NOMO-1 treated with dmso at 0.1 percent for 144 hours (cell line): ENCODE data around the gene LRRC7.

Experiments used
- DNase-seq: peaks from one replicate; lab custom pipeline; 2025; ENCODE audit not compliant: unreplicated experiment; lab: John Stamatoyannopoulos, UW

Gene LRRC7

GRCh38 chr1:70084314-70084915 is 516.7 kb downstream of the LRRC7 start:
- DNase-seq, result no peak

- no peak for DNase-seq
These were observed 517.8 kb downstream of the LRRC7 start for GRCh38 chr1:70085521-70085920.

- DNase-seq, result no peak
These were observed 519.2 kb downstream of the LRRC7 start for GRCh38 chr1:70086897-70087296.

- DNase-seq, result no peak
These were observed 522.4 kb downstream of the LRRC7 start for GRCh38 chr1:70090141-70090540.

- no peak for DNase-seq
These were observed 523.2 kb downstream of the LRRC7 start for GRCh38 chr1:70090875-70091274.

GRCh38 chr1:70091811-70092210 is 524.1 kb downstream of the LRRC7 start:
- DNase-seq, result no peak

- DNase-seq, result no peak
These were observed 524.8 kb downstream of the LRRC7 start for GRCh38 chr1:70092526-70092925.

- no peak for DNase-seq
These were observed 525.7 kb downstream of the LRRC7 start for GRCh38 chr1:70093250-70093975.

- no peak for DNase-seq
These were observed 533.5 kb downstream of the LRRC7 start for GRCh38 chr1:70101231-70101630.

GRCh38 chr1:70101774-70102173 is 534.1 kb downstream of the LRRC7 start:
- DNase-seq, result no peak

- DNase-seq, result no peak
These were observed 536.0 kb downstream of the LRRC7 start for GRCh38 chr1:70103770-70104169.

- DNase-seq, result no peak
These were observed 541.5 kb downstream of the LRRC7 start for GRCh38 chr1:70109241-70109640.

- DNase-seq, result no peak
These were observed 545.1 kb downstream of the LRRC7 start for GRCh38 chr1:70112838-70113237.

GRCh38 chr1:70115315-70115714 is 547.6 kb downstream of the LRRC7 start:
- DNase-seq, result no peak

GRCh38 chr1:70117046-70117445 is 549.3 kb downstream of the LRRC7 start:
- no peak for DNase-seq

- DNase-seq, result no peak
These were observed 566.4 kb downstream of the LRRC7 start for GRCh38 chr1:70134148-70134547.

GRCh38 chr1:70140343-70140742 is 572.6 kb downstream of the LRRC7 start:
- no peak for DNase-seq

GRCh38 chr1:70140894-70141293 is 573.2 kb downstream of the LRRC7 start:
- DNase-seq, result no peak

GRCh38 chr1:70142075-70142474 is 574.4 kb downstream of the LRRC7 start:
- DNase-seq, result no peak

- no peak for DNase-seq
These were observed 575.4 kb downstream of the LRRC7 start for GRCh38 chr1:70143048-70143659.

- DNase-seq, result no peak
These were observed 578.8 kb downstream of the LRRC7 start for GRCh38 chr1:70146488-70146887.

- no peak for DNase-seq
These were observed 582.7 kb downstream of the LRRC7 start for GRCh38 chr1:70150444-70150843.
